ENCODE data around the gene BCAM.
"Not testable (repeated sequence)": the region's sequence is repeated elsewhere in the genome, so short reads cannot be mapped to it uniquely, and the experiment has no call there.

BCAM gene

DNA sequence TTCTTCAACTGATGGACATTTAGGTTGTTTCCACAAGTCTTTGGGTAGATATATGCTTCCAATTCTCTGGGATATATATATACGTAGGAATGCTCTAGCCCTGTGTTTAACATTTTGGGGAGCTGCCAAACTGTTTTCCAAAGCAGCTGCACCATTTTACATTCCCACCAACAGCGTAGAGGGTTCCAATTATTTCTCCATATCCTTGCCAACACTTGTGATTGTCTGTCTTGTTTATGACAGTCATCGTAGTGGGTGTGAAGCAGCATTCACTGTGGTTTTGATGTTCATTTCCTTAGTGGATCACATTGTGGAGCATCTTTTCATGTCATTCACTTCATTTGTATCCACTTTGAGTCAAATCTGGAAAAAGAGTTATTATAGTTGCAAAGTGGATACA is 35.9 kb upstream of the BCAM start:
- no peak overlapping the region for H3K4me3 ChIP-seq (ENCODE audit: low read depth, low read length)
- TF ChIP-seq, protein P1, sequence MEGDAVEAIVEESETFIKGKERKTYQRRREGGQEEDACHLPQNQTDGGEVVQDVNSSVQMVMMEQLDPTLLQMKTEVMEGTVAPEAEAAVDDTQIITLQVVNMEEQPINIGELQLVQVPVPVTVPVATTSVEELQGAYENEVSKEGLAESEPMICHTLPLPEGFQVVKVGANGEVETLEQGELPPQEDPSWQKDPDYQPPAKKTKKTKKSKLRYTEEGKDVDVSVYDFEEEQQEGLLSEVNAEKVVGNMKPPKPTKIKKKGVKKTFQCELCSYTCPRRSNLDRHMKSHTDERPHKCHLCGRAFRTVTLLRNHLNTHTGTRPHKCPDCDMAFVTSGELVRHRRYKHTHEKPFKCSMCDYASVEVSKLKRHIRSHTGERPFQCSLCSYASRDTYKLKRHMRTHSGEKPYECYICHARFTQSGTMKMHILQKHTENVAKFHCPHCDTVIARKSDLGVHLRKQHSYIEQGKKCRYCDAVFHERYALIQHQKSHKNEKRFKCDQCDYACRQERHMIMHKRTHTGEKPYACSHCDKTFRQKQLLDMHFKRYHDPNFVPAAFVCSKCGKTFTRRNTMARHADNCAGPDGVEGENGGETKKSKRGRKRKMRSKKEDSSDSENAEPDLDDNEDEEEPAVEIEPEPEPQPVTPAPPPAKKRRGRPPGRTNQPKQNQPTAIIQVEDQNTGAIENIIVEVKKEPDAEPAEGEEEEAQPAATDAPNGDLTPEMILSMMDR (IDR thresholded peaks at IDR 0.05; ENCODE audit: low read depth, low read length, missing control alignments) = no peak
- no peak for DNase-seq (ENCODE audit: low read depth)

DNA sequence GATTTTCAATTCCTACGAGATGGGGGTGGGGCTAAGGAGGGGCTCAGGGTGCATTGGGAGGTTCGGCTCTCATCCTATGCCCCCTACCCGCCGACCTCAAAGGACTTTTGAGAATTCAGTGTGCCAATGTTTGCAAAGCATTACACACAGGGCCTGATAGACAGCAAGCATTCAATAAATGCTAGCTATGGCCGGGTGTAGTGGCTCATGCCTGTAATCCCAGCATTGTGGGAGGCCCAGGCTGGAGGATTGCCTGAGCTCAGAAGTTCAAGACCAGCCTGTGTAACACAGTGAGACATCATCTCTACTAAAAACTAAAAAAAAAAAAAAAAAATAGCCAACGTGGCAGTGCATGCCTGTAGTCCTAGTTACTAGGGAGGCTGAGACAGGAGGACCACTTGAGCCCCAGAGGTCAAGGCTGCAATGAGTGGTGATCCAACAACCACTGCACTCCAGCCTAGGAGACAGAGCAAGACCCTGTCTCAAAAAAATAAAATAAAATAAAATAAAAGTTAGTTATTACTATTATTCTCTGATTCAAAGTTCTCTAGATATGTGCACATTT is 33.1 kb upstream of the BCAM start:
- TF ChIP-seq, protein P1 (IDR thresholded peaks at IDR 0.05; ENCODE audit: low read depth, low read length, missing control alignments) = no peak
- no peak overlapping the region for H3K4me3 ChIP-seq (ENCODE audit: low read depth, low read length)

GRCh38 chr19:44776402-44777096 is 32.4 kb upstream of the BCAM start:
- H3K4me3 ChIP-seq (ENCODE audit: low read depth, low read length) = no peak overlapping the region
- no peak for DNase-seq (ENCODE audit: low read depth)
- TF ChIP-seq, protein P1 (IDR thresholded peaks at IDR 0.05; ENCODE audit: low read depth, low read length, missing control alignments) = no peak

More for the DNA sequence above, 33.1 kb upstream of the BCAM start:
- DNase-seq (ENCODE audit: low read depth) = no peak

- TF ChIP-seq, protein P1 (IDR thresholded peaks at IDR 0.05; ENCODE audit: low read depth, low read length, missing control alignments) = no peak
- no peak within 1 kb of the TSS for H3K4me3 ChIP-seq (ENCODE audit: low read depth, low read length)
- DNase-seq (ENCODE audit: low read depth) = no peak
Observed at GRCh38 chr19:44777715-44778347, 31.1 kb upstream of the BCAM start, which contains the start of gene CBLC. Gene CBLC (plus strand): TSS chr19:44777890. CDS start chr19:44777932, 42 bp downstream.

DNA sequence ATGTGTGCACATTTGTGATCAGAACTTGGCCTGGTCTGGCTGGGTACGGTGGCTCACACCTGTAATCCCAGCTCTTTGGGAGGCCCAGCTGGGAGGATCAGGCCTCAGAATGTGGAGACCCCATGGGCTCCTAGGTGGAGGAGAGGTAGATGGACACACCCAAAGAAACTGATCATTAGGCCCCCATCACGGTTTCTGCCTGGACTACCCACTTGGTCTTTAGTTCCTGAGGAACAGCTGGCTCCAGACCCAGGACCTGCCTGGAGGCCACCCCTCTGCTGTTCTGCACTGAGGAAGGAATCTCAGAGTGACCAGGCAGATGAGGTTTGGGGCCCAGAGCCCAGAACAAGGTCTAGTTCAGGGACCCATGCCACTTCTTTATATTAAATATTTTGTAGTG is 29.8 kb upstream of the BCAM start:
- DNase-seq (ENCODE audit: low read depth) = no peak
- no peak overlapping the region for H3K4me3 ChIP-seq (ENCODE audit: low read depth, low read length)
- TF ChIP-seq, protein P1 (IDR thresholded peaks at IDR 0.05; ENCODE audit: low read depth, low read length, missing control alignments) = no peak

GRCh38 chr19:44781694-44782093 is 27.2 kb upstream of the BCAM start:
- not testable (repeated sequence) for H3K4me3 ChIP-seq (ENCODE audit: low read depth, low read length); DNase-seq (ENCODE audit: low read depth)

GRCh38 chr19:44782729-44783128 is 26.2 kb upstream of the BCAM start:
- TF ChIP-seq, protein P1 (IDR thresholded peaks at IDR 0.05; ENCODE audit: low read depth, low read length, missing control alignments) = no peak
- no peak for DNase-seq (ENCODE audit: low read depth)
- no peak overlapping the region for H3K4me3 ChIP-seq (ENCODE audit: low read depth, low read length)
